Measurements from ENCODE around the gene SORCS2.

DNA sequence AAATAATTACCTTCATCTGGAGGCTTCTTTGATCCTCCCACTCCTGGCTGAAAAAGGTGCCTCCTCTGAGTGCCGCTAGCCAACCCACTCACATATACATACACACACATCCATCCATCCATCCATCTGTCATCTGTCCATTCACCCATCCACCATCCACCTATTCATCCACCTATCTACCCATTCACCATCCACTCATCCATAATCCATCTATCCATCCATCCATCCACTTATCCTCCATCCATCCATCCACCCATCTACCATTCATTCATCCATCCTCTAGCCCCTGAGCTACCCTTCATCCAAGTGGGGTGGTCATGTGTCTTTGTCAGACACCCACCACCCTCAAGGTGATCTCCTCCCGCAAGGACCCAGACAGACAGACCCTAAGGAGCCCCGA lies 423.9 kb downstream of the SORCS2 start:
- TF ChIP-seq MBNL3 (CRISPR knock-in tag; conservative IDR thresholded peaks at IDR 0.05) (no peak), BRCA1 (CRISPR knock-in tag; IDR thresholded peaks at IDR 0.05) (no peak), TCF12 (IDR thresholded peaks at IDR 0.05) (no peak), TCF12 (CRISPR knock-in tag; IDR thresholded peaks at IDR 0.05) (no peak), ATF7-NPFF (CRISPR knock-in tag; IDR thresholded peaks at IDR 0.05; ENCODE audit: low read depth) (no peak), ZNF225 (CRISPR knock-in tag; IDR thresholded peaks at IDR 0.05) (no peak), POLR2AphosphoS2 (IDR thresholded peaks at IDR 0.05; ENCODE audit: low read depth, low read length) (no peak)
